Endothelial cell of umbilical vein (primary cell): Measurements from ENCODE around the gene ZDHHC14. TPM values are rescaled to one million over a fixed set of nuclear protein-coding genes. Genes with fewer than 3 reads are reported as not detected.

Experiments used
- BruUV-seq: library from RNA; stranded (reverse); fragments of 400-500 nt; replicated peaks from 2 replicates; lab custom pipeline; 2021; lab: Mats Ljungman, UMichigan
- CTCF ChIA-PET: fragments of 300-600, 350-600 bp; sonication (Branson Sonifier 250); formaldehyde crosslinking; loops from one replicate; lab custom pipeline; 2021; ENCODE audit warnings: antibody characterized with exemption, inconsistent platforms; lab: Charles Lee
- POLR2A ChIA-PET: fragments of 300-600, 350-600 bp; sonication (Branson Sonifier 250); formaldehyde crosslinking; loops from one replicate; lab custom pipeline; 2021; ENCODE audit warnings: antibody characterized with exemption, inconsistent platforms; lab: Charles Lee
- DNase-seq: peaks from one replicate; pipeline ENCODE4 v3.0.0-alpha.2; 2011; ENCODE audit warnings: low read depth, low spot score
- FAIRE-seq: peaks from 2 replicates; lab custom pipeline; 2011; peaks lifted over from hg19 to GRCh38; lab: Jason Lieb, UNC
- H2AFZ ChIP-seq: 2 replicates; pipeline ENCODE4 v1.6.0; 2012; ENCODE audit warnings: low read depth, low read length, control low read depth, inconsistent platforms
- H3K27ac ChIP-seq: 2 replicates; pipeline ENCODE4 v1.5.1; 2011; ENCODE audit warnings: low read depth, mild to moderate bottlenecking, control low read depth, low read length, moderate library complexity; ENCODE audit not compliant: insufficient read depth
- H3K27me3 ChIP-seq, 2 experiments: 2 replicates each; pipeline versions ENCODE4 v1.6.0 to v1.6.1; 2011; ENCODE audit warnings: low read length in 2 of 2, mixed read lengths in 1 of 2; ENCODE audit not compliant: control insufficient read depth in 2 of 2, insufficient read depth in 2 of 2
- H3K36me3 ChIP-seq, 2 experiments: 2 replicates in 1 of 2; 3 replicates in 1 of 2; pipeline ENCODE4 v1.5.1; 2011; ENCODE audit warnings: low read length in 2 of 2, mild to moderate bottlenecking in 1 of 2, moderate library complexity in 1 of 2; ENCODE audit not compliant: control insufficient read depth in 2 of 2, insufficient read depth in 2 of 2; ENCODE audit errors: extremely low read depth in 1 of 2
- H3K4me1 ChIP-seq: 3 replicates; pipeline ENCODE4 v1.5.1; 2011; ENCODE audit warnings: mild to moderate bottlenecking, low read length; ENCODE audit not compliant: control insufficient read depth, insufficient read depth; ENCODE audit errors: extremely low read depth
- H3K4me2 ChIP-seq: 2 replicates; pipeline ENCODE4 v1.6.1; 2011; ENCODE audit warnings: low read length, control low read depth, mixed read lengths; ENCODE audit not compliant: insufficient read depth
- H3K4me3 ChIP-seq, 3 experiments: fragments of 200-600 bp in 1 of 3; sonication (generic), shearing (Covaris generic) in 1 of 3; replicated peaks in 1 of 3; 2 replicates each; pipeline ENCODE4 v1.5.1; 2011 to 2016; ENCODE audit warnings: control low read depth in 3 of 3, low read length in 3 of 3, mild to moderate bottlenecking in 2 of 3, inconsistent platforms in 1 of 3, low read depth in 1 of 3, moderate library complexity in 1 of 3; ENCODE audit not compliant: insufficient read depth in 1 of 3
- H3K79me2 ChIP-seq: 2 replicates; pipeline ENCODE4 v1.6.0; 2012; ENCODE audit warnings: low read length, inconsistent platforms; ENCODE audit not compliant: control insufficient read depth, insufficient read depth
- H3K9ac ChIP-seq: replicated peaks from 2 replicates; pipeline ENCODE3; 2011; ENCODE audit warnings: low read length, control low read depth; ENCODE audit not compliant: insufficient read depth; ENCODE audit errors: extremely low read depth
- H3K9me1 ChIP-seq: replicated peaks from 3 replicates; pipeline ENCODE4 v1.6.0; 2011; ENCODE audit warnings: mild to moderate bottlenecking, low read length; ENCODE audit not compliant: control insufficient read depth, insufficient read depth; ENCODE audit errors: extremely low read depth
- H3K9me3 ChIP-seq: replicated peaks from 2 replicates; pipeline ENCODE4 v1.5.1; 2012; ENCODE audit warnings: low read length, inconsistent platforms; ENCODE audit not compliant: control insufficient read depth, insufficient read depth
- H4K20me1 ChIP-seq: replicated peaks from 2 replicates; pipeline ENCODE3; 2011; ENCODE audit warnings: mild to moderate bottlenecking, low read length; ENCODE audit not compliant: control insufficient read depth, insufficient read depth; ENCODE audit errors: extremely low read depth
- CTCF ChIP-seq, 2 donors: IDR thresholded peaks; 1 replicate in 1 of 2; 2 replicates in 1 of 2; pipeline ENCODE4 v1.5.1; 2011; ENCODE audit warnings: low read length in 2 of 2, mild to moderate bottlenecking in 2 of 2, moderate library complexity in 2 of 2, control low read depth in 1 of 2, inconsistent platforms in 1 of 2, low read depth in 1 of 2; ENCODE audit not compliant: insufficient read depth in 1 of 2; ENCODE audit errors: extremely low read depth in 1 of 2
- FOS ChIP-seq: IDR thresholded peaks from 2 replicates; pipeline ENCODE4 v1.6.1; 2011; ENCODE audit warnings: mild to moderate bottlenecking, low read length, moderate library complexity, borderline replicate concordance; ENCODE audit not compliant: insufficient read depth
- JUN ChIP-seq: IDR thresholded peaks from 2 replicates; pipeline ENCODE4 v1.6.1; 2011; ENCODE audit warnings: borderline replicate concordance, low read depth; ENCODE audit not compliant: insufficient read length, insufficient read depth
- MYC ChIP-seq: IDR thresholded peaks from one replicate; pipeline ENCODE4 v1.6.1; 2011; ENCODE audit warnings: mild to moderate bottlenecking, low read depth, low read length
- dilution Hi-C: fragments of 300-500 bp; cut with MboI; formaldehyde crosslinking; loops from one replicate; pipeline ENCODE4 v1.15.0; 2019; ENCODE audit warnings: low sequenced_read_pairs; ENCODE audit not compliant: extremely low pct_ligation_motif_present
- intact Hi-C: fragments of 100-400 bp; cut with micrococcal nuclease; formaldehyde crosslinking; loops from one replicate; pipeline ENCODE4 v1.10.0; 2022
- polyA plus RNA-seq, 4 experiments: library from polyadenylated mRNA; depleted of rRNA in 3 of 4; stranded (reverse) in 3 of 4; unstranded in 1 of 4; fragments of >200 nt; gene quantifications; 2 replicates each; pipeline versions ENCODE4 v1.2.1 to v1.2.3, GENCODE V29; 2011 to 2012; ENCODE audit warnings: missing spikeins in 1 of 4
- total RNA-seq: library from RNA; stranded (reverse); gene quantifications from 2 replicates; pipeline ENCODE4 v1.2.3, GENCODE V29; 2021
- TF ChIP-seq, protein P1 (sequence below): IDR thresholded peaks from 2 replicates; pipeline ENCODE4 v1.6.1; 2011; ENCODE audit not compliant: insufficient read depth, insufficient read length

The ZDHHC14 gene
- total and polyA plus RNA-seq, 2 donors (not counting 3 experiments of a cell fraction or from before 2014, with no cell fraction given): 23.0 to 25.6 TPM

- ChIA-PET POLR2A (no interaction called here), CTCF (interaction anchor here (1.1 to 1.5 kb wide), 2 partner anchors 9 to 289 kb away, joined by 3 to 5 read pairs; no protein-coding TSS in a partner anchor)
- Histone ChIP-seq H3K4me1 (no peaks in the 10 kb centered on the region), H2AFZ (no peak overlapping the region), H4K20me1 (no peaks in the 10 kb centered on the region), H3K9me1 (no peaks in the 10 kb centered on the region), H3K4me2 (no peak overlapping the region), H3K9me3 (no peaks in the 10 kb centered on the region), H3K79me2 (no peaks in the 10 kb centered on the region), H3K27ac (no peak overlapping the region), H3K27me3 (no peaks in the 10 kb centered on the region), H3K4me3 (no peak overlapping the region), H3K9ac (no peak overlapping the region), H3K36me3 (peaks cover 0 to 3% of the 10 kb centered on the region in 2 experiments)
- TF ChIP-seq FOS (no peak), MYC (no peak), CTCF (IDR thresholded peaks at IDR 0.05; ENCODE audit: extremely low read depth in 1 of 2, insufficient read depth in 1 of 2, low read depth in 1 of 2, low read length in 2 of 2) (no peak), JUN (no peak)
- TF ChIP-seq, protein P1, sequence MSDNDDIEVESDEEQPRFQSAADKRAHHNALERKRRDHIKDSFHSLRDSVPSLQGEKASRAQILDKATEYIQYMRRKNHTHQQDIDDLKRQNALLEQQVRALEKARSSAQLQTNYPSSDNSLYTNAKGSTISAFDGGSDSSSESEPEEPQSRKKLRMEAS: no peak
- intact Hi-C loops: no loop called here
- FAIRE-seq (no peak), DNase-seq (no peak)
- BruUV-seq: no TSS peak
- dilution Hi-C loops: no loop called here
These were observed 222.4 kb downstream of the ZDHHC14 start for GRCh38 chr6:157603314-157603940.
